Inferior parietal cortex (tissue), 1 donor: ENCODE results near the gene OR2C3.
"Not testable (repeated sequence)": the region's sequence is repeated elsewhere in the genome, so short reads cannot be mapped to it uniquely, and the experiment has no call there.

Experiments used
- DNase-seq: peaks from one replicate; pipeline ENCODE4 v3.0.0-alpha.2; 2016; ENCODE audit errors: extremely low spot score

The OR2C3 gene

GRCh38 chr1:247536340-247536739 is at the start of gene OR2C3:
TSS of gene OR2C3 (minus strand) at chr1:247536440. CDS start at chr1:247532511, 3,929 bp downstream.
- no peak for DNase-seq

- DNase-seq = no peak
Measured at GRCh38 chr1:247578946-247579460, 42.8 kb upstream of the OR2C3 start.

- peak; percentile 14 for DNase-seq
Measured at GRCh38 chr1:247576514-247576913, 40.3 kb upstream of the OR2C3 start.

GRCh38 chr1:247574664-247575063 is 38.4 kb upstream of the OR2C3 start:
- DNase-seq = no peak

- no peak for DNase-seq
Measured at GRCh38 chr1:247574236-247574635, 38.0 kb upstream of the OR2C3 start.

GRCh38 chr1:247562198-247562597 is 26.0 kb upstream of the OR2C3 start:
- no peak for DNase-seq

- DNase-seq = no peak
Measured at GRCh38 chr1:247561711-247562110, 25.5 kb upstream of the OR2C3 start.

- no peak for DNase-seq
Measured at GRCh38 chr1:247557926-247558674, 21.9 kb upstream of the OR2C3 start.

- DNase-seq = no peak
Measured at GRCh38 chr1:247552231-247552630, 16.0 kb upstream of the OR2C3 start.

- DNase-seq = no peak
Measured at GRCh38 chr1:247551721-247552120, 15.5 kb upstream of the OR2C3 start.

- DNase-seq = no peak
Measured at GRCh38 chr1:247548769-247549182, 12.5 kb upstream of the OR2C3 start, which contains the start of gene GCSAML. TSS of gene GCSAML (plus strand) at chr1:247549134. CDS start at chr1:247549192, 58 bp downstream.

GRCh38 chr1:247548092-247548491 is 11.9 kb upstream of the OR2C3 start:
- no peak for DNase-seq

- no peak for DNase-seq
Measured at GRCh38 chr1:247542811-247543210, 6.6 kb upstream of the OR2C3 start.

- no peak for DNase-seq
Measured at GRCh38 chr1:247540581-247540980, 4.3 kb upstream of the OR2C3 start.

- no peak for DNase-seq
Measured at GRCh38 chr1:247539215-247539614, 3.0 kb upstream of the OR2C3 start.

GRCh38 chr1:247538561-247538960 is 2.3 kb upstream of the OR2C3 start:
- DNase-seq = no peak

- no peak for DNase-seq
Measured at GRCh38 chr1:247535402-247535801, 838 bp downstream of the OR2C3 start.

- DNase-seq = no peak
Measured at GRCh38 chr1:247531937-247532336, 4.3 kb downstream of the OR2C3 start.

GRCh38 chr1:247530785-247531184 is 5.5 kb downstream of the OR2C3 start:
- DNase-seq = no peak

- DNase-seq = no peak
Measured at GRCh38 chr1:247529771-247530355, 6.4 kb downstream of the OR2C3 start.

GRCh38 chr1:247528812-247529474 is 7.3 kb downstream of the OR2C3 start:
- DNase-seq = no peak

- not testable (repeated sequence) for DNase-seq
Measured at GRCh38 chr1:247521886-247522285, 14.4 kb downstream of the OR2C3 start.

GRCh38 chr1:247518613-247518891 is 17.7 kb downstream of the OR2C3 start:
- no peak for DNase-seq
